Thoracic aorta (tissue), 2 donors: ENCODE data around the gene SLC7A14. TPM values are rescaled to one million over a fixed set of nuclear protein-coding genes. Genes with fewer than 3 reads are reported as not detected.

Experiments used
- ATAC-seq: fragments of 150-250 bp; one replicate; pipeline ENCODE4 v1.8.0; 2017; ENCODE audit warnings: low read depth; ENCODE audit not compliant: insufficient number of reproducible peaks, low FRiP score
- DNase-seq: peaks from one replicate; pipeline ENCODE4 v3.0.0-alpha.2; 2020; ENCODE audit warnings: low spot score
- H3K27ac ChIP-seq, 2 donors: fragments of 200-600 bp; sonication (generic); 1 replicate in 1 of 2; 2 replicates in 1 of 2; pipeline ENCODE4 v1.5.1; 2016; ENCODE audit warnings: mild to moderate bottlenecking in 2 of 2, moderate library complexity in 2 of 2
- H3K27me3 ChIP-seq: fragments of 200-600 bp; sonication (generic); replicated peaks from 2 replicates; pipeline ENCODE4 v1.6.0; 2016; ENCODE audit warnings: mild to moderate bottlenecking; ENCODE audit not compliant: insufficient read depth
- H3K36me3 ChIP-seq: fragments of 200-600 bp; sonication (generic); one replicate; pipeline ENCODE4 v1.5.1; 2016
- H3K4me1 ChIP-seq, 2 donors: fragments of 200-600 bp; sonication (generic); 1 replicate in 1 of 2; 2 replicates in 1 of 2; pipeline versions ENCODE4 v1.5.1 to v1.6.0; 2016; ENCODE audit warnings: low read depth in 2 of 2, mild to moderate bottlenecking in 1 of 2; ENCODE audit not compliant: control insufficient read depth in 1 of 2
- H3K4me3 ChIP-seq: fragments of 200-600 bp; sonication (generic); 2 replicates; pipeline ENCODE4 v1.5.1; 2016; ENCODE audit warnings: mild to moderate bottlenecking
- H3K9me3 ChIP-seq: fragments of 200-600 bp; sonication (generic); 2 replicates; pipeline ENCODE4 v1.5.1; 2016
- CTCF ChIP-seq: fragments of 200-600 bp; sonication (generic); IDR thresholded peaks from one replicate; pipeline ENCODE4 v1.5.1; 2019; ENCODE audit warnings: antibody characterized with exemption
- total RNA-seq, 2 donors: library from RNA; depleted of rRNA; stranded (reverse); fragments of >200 nt; gene quantifications; one replicate each; pipeline versions ENCODE4 v1.1.0 to v1.2.3, GENCODE V29; 2016

Gene SLC7A14
- total RNA-seq, 2 donors from 2014 or later = not detected

- TF ChIP-seq CTCF = no peak
- H3K4me1 ChIP-seq = no peaks in the 10 kb centered on the region
- H3K36me3 ChIP-seq = no peaks in the 10 kb centered on the region
- H3K27ac ChIP-seq = no peak overlapping the region
- no peak for DNase-seq
- no peak for ATAC-seq
- no peaks in the 10 kb centered on the region for H3K9me3 ChIP-seq
- no peaks in the 10 kb centered on the region for H3K27me3 ChIP-seq
- H3K4me3 ChIP-seq = no peak overlapping the region
Measured at GRCh38 chr3:170523248-170523647, 62.6 kb downstream of the SLC7A14 start.

- Histone ChIP-seq H3K36me3 (no peaks in the 10 kb centered on the region), H3K4me1 (no peaks in the 10 kb centered on the region), H3K27me3 (no peaks in the 10 kb centered on the region), H3K9me3 (no peaks in the 10 kb centered on the region), H3K27ac (no peak overlapping the region), H3K4me3 (no peak overlapping the region)
- no peak for TF ChIP-seq CTCF
- no peak for ATAC-seq
- DNase-seq = no peak
Measured at GRCh38 chr3:170522201-170522600, 63.7 kb downstream of the SLC7A14 start.

- Histone ChIP-seq H3K27me3 (no peaks in the 10 kb centered on the region), H3K27ac (no peak overlapping the region), H3K9me3 (no peaks in the 10 kb centered on the region), H3K4me3 (no peak overlapping the region), H3K4me1 (no peaks in the 10 kb centered on the region), H3K36me3 (no peaks in the 10 kb centered on the region)
- ATAC-seq = no peak
- TF ChIP-seq CTCF = no peak
- DNase-seq = no peak
Measured at GRCh38 chr3:170520996-170521395, 64.9 kb downstream of the SLC7A14 start.

GRCh38 chr3:170517242-170517945 lies 68.5 kb downstream of the SLC7A14 start:
- H3K4me1 ChIP-seq = no peaks in the 10 kb centered on the region
- no peaks in the 10 kb centered on the region for H3K36me3 ChIP-seq
- DNase-seq = no peak
- H3K27ac ChIP-seq = no peak overlapping the region
- TF ChIP-seq CTCF = no peak
- H3K9me3 ChIP-seq = no peaks in the 10 kb centered on the region
- H3K4me3 ChIP-seq = no peak overlapping the region
- H3K27me3 ChIP-seq = no peaks in the 10 kb centered on the region
- no peak for ATAC-seq

- Histone ChIP-seq H3K27me3 (no peaks in the 10 kb centered on the region), H3K27ac (no peak overlapping the region), H3K4me3 (no peak overlapping the region), H3K36me3 (no peaks in the 10 kb centered on the region), H3K4me1 (no peaks in the 10 kb centered on the region), H3K9me3 (no peaks in the 10 kb centered on the region)
- no peak for ATAC-seq
- TF ChIP-seq CTCF = no peak
- no peak for DNase-seq
Measured at GRCh38 chr3:170513642-170514041, 72.2 kb downstream of the SLC7A14 start.
